ENCODE data around the gene ACP7. TPM values are rescaled to one million over a fixed set of nuclear protein-coding genes. Genes with fewer than 3 reads are reported as not detected.
"Not testable (repeated sequence)": the region's sequence is repeated elsewhere in the genome, so short reads cannot be mapped to it uniquely, and the experiment has no call there.

The ACP7 gene
- total RNA-seq (2014; rRNA removed; shearing (Covaris generic)), result 0.03 and 0.31 TPM in 2 replicates

GRCh38 chr19:39083983-39084731, at the start of gene ACP7:
Gene ACP7 (plus strand): TSS chr19:39084368. CDS start chr19:39085270, 902 bp downstream.
- no peak for DNase-seq (ENCODE audit: low spot score)

- no peak for DNase-seq (ENCODE audit: low spot score)
Measured at GRCh38 chr19:39036581-39036980, 47.6 kb upstream of the ACP7 start.

GRCh38 chr19:39037194-39037593, 47.0 kb upstream of the ACP7 start:
- no peak for DNase-seq (ENCODE audit: low spot score)

- DNase-seq (ENCODE audit: low spot score), result peak; percentile 61
Measured at GRCh38 chr19:39038098-39038497, 46.1 kb upstream of the ACP7 start.

GRCh38 chr19:39045506-39045905, 38.7 kb upstream of the ACP7 start:
- no peak for DNase-seq (ENCODE audit: low spot score)

GRCh38 chr19:39046037-39046821, 37.9 kb upstream of the ACP7 start:
- peak; percentile 64 for DNase-seq (ENCODE audit: low spot score)

GRCh38 chr19:39047073-39047472, 37.1 kb upstream of the ACP7 start:
- no peak for DNase-seq (ENCODE audit: low spot score)

GRCh38 chr19:39052243-39052746, 31.9 kb upstream of the ACP7 start:
- DNase-seq (ENCODE audit: low spot score), result peak; percentile 51

GRCh38 chr19:39052846-39053245, 31.3 kb upstream of the ACP7 start:
- DNase-seq (ENCODE audit: low spot score), result no peak

- DNase-seq (ENCODE audit: low spot score), result no peak
Measured at GRCh38 chr19:39053276-39054090, 30.7 kb upstream of the ACP7 start.

GRCh38 chr19:39054091-39054470, 30.1 kb upstream of the ACP7 start:
- DNase-seq (ENCODE audit: low spot score), result no peak

GRCh38 chr19:39057615-39058014, 26.6 kb upstream of the ACP7 start:
- DNase-seq (ENCODE audit: low spot score), result no peak

- DNase-seq (ENCODE audit: low spot score), result no peak
Measured at GRCh38 chr19:39059302-39059701, 24.9 kb upstream of the ACP7 start.

GRCh38 chr19:39060171-39060570, 24.0 kb upstream of the ACP7 start:
- DNase-seq (ENCODE audit: low spot score), result no peak

GRCh38 chr19:39064405-39064804, 19.8 kb upstream of the ACP7 start:
- DNase-seq (ENCODE audit: low spot score), result no peak

- DNase-seq (ENCODE audit: low spot score), result no peak
Measured at GRCh38 chr19:39065928-39066327, 18.2 kb upstream of the ACP7 start.

GRCh38 chr19:39067104-39067503, 17.1 kb upstream of the ACP7 start:
- no peak for DNase-seq (ENCODE audit: low spot score)

- DNase-seq (ENCODE audit: low spot score), result not testable (repeated sequence)
Measured at GRCh38 chr19:39068259-39068658, 15.9 kb upstream of the ACP7 start.

- peak; percentile 66 for DNase-seq (ENCODE audit: low spot score)
Measured at GRCh38 chr19:39070888-39071287, 13.3 kb upstream of the ACP7 start.

- DNase-seq (ENCODE audit: low spot score), result peak; percentile 36
Measured at GRCh38 chr19:39074205-39074692, 9.9 kb upstream of the ACP7 start.

GRCh38 chr19:39074942-39075341, 9.2 kb upstream of the ACP7 start:
- DNase-seq (ENCODE audit: low spot score), result no peak

GRCh38 chr19:39077323-39077722, 6.8 kb upstream of the ACP7 start:
- no peak for DNase-seq (ENCODE audit: low spot score)
